ENCODE results near the gene MUL1.
A peak's percentile ranks its signal among the peaks of the same experiment; 100 is the strongest.

MUL1 gene

DNA sequence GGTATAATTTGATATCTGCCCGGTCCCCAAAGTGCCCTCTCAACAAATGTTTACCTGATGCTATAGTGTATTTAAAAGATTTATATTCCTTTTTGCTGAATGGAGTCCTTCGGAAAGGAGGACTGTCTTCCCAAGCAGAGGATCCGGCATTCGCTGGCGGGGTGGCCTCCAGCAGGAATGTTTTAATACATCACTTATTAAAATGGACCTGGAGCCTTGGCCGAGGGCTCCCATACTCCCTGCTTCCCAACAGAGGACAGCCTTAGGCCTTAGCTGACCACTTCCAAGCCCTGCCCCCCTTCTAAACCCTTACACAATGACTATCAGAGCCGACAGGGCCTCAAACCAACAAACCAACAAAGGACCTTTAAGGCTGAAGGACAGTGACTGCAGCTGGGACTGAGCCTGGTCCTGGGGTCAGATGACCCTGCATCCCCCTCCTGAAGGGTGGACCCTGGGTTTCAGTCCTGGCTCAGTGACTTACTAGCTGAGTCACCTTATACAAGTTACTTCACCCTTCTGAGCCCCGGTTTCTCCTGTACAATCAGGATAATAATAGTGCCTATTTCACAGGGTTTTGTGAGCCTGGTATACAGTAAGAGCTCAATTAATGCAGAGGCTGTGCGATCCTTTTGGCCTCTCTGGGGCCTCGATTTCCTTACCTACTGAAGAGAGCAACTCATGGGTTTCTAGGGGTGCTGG, 27.6 kb downstream of the MUL1 start:
- in situ Hi-C loops (cut with HindIII; ENCODE audit: low pct_unique_long_range_greater_than_20kb, low sequenced_read_pairs) = no loop called here
- DNase-seq (ENCODE audit: low read depth in 1 of 2, low spot score in 1 of 2) = no peak
- TF ChIP-seq JUND (IDR thresholded peaks at IDR 0.05; ENCODE audit: low read depth) = no peak

DNA sequence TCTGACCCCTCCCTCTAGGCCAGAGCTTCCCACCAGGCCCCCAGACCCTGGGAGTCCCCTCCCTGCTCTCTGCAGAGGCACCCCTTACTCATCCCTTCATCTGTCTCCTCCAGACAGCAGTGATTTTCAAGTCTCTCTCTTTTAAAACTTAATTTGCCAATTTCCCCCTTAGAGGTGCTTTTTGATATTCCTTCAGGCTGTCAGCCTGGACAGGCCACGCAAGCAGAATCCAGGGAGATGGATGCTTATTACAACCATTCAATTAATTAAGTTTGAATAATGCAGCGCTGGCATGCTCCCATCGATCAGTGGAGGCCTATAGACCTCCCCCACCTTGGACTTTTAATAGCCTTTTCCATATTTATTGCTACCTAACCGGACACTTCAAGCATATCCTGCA, 28.1 kb downstream of the MUL1 start:
- TF ChIP-seq JUND (IDR thresholded peaks at IDR 0.05; ENCODE audit: low read depth) = no peak
- in situ Hi-C loops (cut with HindIII; ENCODE audit: low pct_unique_long_range_greater_than_20kb, low sequenced_read_pairs) = no loop called here
- DNase-seq (ENCODE audit: low read depth in 1 of 2, low spot score in 1 of 2) = no peak

DNA sequence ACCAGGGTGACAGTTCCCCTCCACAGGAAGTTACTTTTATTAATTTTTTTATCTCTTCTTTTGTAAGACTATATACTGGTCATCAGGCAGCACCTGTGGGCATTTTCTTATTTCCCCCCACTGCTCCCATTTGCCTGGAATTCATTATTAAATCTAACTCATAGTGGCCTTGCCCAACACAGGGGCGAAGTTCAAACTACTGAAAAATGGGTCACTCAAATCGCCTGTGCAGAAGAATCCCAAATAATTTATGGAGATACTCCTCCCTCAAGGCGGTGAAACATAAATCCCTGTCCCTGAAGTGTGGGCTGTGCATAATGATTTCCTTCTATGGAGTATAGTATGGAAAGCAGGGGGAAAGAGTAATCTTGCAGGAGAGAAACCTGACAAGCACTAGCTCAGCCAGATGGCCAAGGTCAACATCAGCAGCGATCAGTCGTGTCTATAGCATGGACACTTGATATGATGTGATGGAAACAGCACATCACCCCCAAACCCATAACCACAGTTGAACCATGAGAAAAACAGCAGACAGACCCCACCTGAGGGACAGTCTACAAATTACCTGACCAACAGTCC, 29.8 kb downstream of the MUL1 start:
- in situ Hi-C loops (cut with HindIII; ENCODE audit: low pct_unique_long_range_greater_than_20kb, low sequenced_read_pairs) = no loop called here
- no peak for TF ChIP-seq JUND (IDR thresholded peaks at IDR 0.05; ENCODE audit: low read depth)
- no peak for DNase-seq (ENCODE audit: low read depth in 1 of 2, low spot score in 1 of 2)

DNA sequence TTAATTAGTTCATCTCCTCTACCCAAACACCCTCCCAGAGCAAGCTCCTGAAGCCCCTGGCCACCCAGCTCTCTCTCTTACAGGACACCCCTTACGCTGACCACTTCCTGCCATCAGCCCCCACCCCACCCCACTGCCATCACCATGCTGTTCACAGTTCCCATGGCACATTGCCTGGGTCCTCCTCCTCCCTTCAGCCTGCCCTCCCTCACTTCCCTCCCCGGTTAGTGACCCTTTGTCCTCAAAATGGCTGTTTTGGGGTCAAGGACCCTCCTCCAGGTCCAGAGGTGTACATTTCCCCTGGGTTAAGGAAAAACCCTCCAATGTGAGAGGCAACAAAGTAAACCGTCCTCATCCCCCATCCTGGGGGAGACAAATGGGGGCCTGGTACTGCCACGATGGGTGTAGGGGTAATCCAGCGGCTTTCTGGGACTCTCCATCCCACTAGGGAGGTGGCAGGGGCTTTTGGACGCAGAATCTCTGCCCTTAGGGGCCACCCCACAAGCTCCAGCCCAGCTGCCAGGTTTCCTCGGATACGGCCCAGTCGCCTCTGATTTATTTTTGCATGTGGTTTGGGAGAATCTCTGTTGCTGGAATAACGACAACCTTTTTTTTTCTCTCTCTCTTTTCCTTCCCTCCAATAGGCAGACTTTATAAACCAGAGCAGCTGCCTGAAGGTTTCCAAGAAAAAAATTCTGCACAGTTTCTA, 30.4 kb downstream of the MUL1 start:
- in situ Hi-C loops (cut with HindIII; ENCODE audit: low pct_unique_long_range_greater_than_20kb, low sequenced_read_pairs) = no loop called here
- no peak for DNase-seq (ENCODE audit: low read depth in 1 of 2, low spot score in 1 of 2)

DNA sequence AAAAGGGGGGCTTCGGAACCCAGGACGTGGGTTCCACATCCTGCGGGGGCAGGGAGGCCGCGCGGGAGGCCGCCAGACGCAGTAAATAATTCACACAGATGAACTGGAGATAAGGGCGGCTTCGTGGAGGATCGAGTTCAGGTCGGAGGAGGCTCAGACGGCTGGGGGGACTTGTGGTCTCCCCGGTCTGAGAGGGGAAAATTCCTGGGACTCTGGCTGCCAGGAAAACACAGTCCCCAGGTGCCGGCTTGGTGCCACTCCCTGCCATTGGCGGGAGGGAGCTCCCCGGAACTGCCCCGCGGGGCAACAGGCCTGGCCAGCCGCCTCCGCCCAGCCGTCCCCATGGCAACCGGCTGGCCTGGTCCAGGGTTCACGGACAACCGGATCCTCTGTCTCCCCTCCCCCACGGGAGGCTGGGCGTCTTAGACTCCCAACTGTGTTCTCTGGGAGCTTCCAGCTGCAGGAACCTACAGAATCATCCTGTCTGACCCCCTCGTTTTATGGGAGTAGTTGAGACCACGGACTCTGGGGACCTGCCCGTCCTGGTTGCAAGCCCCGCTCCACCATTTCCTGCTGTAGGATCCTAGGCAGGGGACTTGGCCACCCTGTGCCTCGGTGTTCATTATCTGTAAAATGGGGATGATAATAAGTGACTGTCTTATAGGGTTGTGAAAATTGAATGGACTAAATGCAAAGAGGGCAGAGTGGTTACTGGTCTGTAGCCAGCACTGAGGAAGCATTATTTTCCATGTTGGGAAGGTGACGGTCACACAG, 31.5 kb downstream of the MUL1 start:
- peak; percentile 59 to 95 for DNase-seq (ENCODE audit: low read depth in 1 of 2, low spot score in 1 of 2)
- in situ Hi-C loops (cut with HindIII; ENCODE audit: low pct_unique_long_range_greater_than_20kb, low sequenced_read_pairs) = no loop called here
- no peak for TF ChIP-seq JUND (IDR thresholded peaks at IDR 0.05; ENCODE audit: low read depth)

More for the DNA sequence above, 30.4 kb downstream of the MUL1 start:
- no peak for TF ChIP-seq JUND (IDR thresholded peaks at IDR 0.05; ENCODE audit: low read depth)

DNA sequence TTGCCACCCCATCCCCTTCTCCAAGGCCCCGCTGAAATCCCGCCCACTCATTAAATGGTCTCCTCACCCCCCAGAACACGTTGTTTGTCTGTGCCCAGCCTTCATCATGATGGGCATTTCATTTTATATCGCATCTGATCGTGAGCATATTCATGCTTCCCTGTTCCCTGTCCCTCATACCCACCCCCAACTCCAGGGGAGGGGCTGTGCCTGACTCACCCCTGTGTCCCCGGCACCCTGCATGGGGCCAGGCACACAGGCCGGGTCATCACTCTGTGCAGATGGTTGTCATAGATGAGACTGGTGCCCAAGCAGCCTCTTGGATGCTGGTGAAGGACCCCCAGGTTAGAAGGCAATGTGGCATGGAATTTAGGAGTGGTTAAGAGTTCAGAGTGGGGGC, 33.0 kb downstream of the MUL1 start:
- no peak for TF ChIP-seq JUND (IDR thresholded peaks at IDR 0.05; ENCODE audit: low read depth)
- in situ Hi-C loops (cut with HindIII; ENCODE audit: low pct_unique_long_range_greater_than_20kb, low sequenced_read_pairs) = no loop called here
- DNase-seq (ENCODE audit: low read depth in 1 of 2, low spot score in 1 of 2) = no peak

DNA sequence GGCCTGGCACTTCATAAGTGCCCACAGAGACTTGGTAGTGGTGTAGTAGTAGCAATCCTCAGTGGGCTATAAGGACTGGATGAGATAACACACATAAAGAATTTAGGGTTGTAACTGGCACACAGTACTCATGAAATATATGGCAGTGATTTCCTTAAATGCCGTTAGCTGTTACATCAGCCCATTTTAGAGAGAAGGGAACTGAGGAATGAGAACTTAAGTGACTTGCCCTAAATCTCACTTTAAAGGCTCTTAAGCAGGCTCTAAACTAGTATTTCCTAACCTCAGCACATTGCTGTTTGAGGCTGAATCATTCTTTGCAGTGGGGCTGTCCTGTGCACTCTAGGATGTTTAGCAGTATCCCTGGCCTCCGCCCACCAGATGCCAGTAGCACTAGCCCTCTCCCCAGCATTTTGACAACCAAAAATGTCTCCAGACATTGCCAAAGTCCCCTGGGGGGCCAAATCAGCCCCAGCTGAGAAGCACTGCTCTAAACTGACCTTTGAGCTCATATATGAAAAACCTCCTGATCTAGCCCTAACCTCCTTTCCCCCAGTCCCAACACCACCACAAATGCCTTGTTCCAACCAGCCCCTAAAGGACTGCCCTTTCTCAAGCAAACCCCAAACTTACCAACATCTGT, 33.5 kb downstream of the MUL1 start:
- no peak for DNase-seq (ENCODE audit: low read depth in 1 of 2, low spot score in 1 of 2)
- no peak for TF ChIP-seq JUND (IDR thresholded peaks at IDR 0.05; ENCODE audit: low read depth)
- in situ Hi-C loops (cut with HindIII; ENCODE audit: low pct_unique_long_range_greater_than_20kb, low sequenced_read_pairs) = no loop called here

DNA sequence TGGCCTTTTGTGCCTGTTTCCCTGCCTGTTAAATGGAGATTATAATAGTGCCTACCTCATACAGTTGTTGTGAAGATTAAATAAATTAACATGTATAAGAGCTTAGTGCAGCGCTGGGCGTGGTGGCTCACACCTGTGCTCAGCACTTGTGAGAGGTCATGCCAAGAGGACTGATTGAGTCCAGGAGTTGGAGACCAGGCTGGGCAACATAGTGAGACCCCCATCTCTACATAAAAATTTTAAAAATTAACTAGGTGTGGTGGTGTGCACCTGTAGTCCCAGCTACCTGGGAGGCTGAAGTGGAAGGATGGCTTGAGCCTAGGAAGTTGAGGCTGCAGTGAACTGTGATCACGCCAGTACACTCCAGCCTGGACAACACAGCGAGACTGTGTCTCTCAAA, 34.1 kb downstream of the MUL1 start:
- in situ Hi-C loops (cut with HindIII; ENCODE audit: low pct_unique_long_range_greater_than_20kb, low sequenced_read_pairs) = no loop called here
- no peak for TF ChIP-seq JUND (IDR thresholded peaks at IDR 0.05; ENCODE audit: low read depth)
- no peak for DNase-seq (ENCODE audit: low read depth in 1 of 2, low spot score in 1 of 2)

DNA sequence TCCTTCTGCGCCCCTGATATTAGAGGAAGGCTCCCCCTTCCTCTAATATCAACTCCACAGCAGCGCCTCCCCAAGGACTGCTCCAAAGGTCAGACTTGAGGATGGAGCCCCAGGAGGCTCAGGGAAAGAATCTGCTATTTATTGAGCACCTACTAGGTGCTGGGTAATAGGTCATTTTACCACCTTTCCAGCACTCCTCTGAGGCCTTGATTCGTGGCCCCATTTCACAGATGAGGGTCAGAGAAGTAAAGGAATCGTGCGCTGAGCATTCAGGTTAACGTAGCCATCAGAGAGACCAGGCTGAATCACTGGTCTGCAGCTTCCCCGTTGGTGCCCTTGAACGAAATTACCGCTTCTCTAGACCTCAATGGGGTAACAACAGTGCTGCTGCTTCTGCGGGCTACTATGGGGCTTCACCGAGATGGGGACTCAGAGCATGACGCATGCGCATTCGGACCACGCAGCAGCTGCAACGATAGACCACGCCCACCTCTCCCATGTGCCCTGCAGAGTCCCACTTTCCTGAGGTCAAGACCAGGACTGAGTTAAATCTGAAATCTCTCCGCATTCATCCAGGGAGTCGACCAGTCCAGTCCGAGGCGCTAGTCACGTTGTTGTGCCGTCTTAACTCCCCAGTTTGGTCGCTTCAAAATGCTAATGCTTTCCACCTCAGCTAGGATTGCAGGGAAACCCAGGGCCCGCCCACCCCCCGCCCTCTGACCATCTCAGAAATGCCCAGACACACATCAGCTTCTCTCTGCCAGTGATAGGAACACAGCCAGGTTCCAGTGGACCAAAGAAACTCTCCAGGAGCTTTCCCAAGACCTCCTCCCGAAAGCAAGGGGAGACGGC, 34.9 kb downstream of the MUL1 start:
- TF ChIP-seq JUND (IDR thresholded peaks at IDR 0.05; ENCODE audit: low read depth) = no peak
- DNase-seq (ENCODE audit: low read depth in 1 of 2, low spot score in 1 of 2) = no peak
- in situ Hi-C loops (cut with HindIII; ENCODE audit: low pct_unique_long_range_greater_than_20kb, low sequenced_read_pairs) = no loop called here

DNA sequence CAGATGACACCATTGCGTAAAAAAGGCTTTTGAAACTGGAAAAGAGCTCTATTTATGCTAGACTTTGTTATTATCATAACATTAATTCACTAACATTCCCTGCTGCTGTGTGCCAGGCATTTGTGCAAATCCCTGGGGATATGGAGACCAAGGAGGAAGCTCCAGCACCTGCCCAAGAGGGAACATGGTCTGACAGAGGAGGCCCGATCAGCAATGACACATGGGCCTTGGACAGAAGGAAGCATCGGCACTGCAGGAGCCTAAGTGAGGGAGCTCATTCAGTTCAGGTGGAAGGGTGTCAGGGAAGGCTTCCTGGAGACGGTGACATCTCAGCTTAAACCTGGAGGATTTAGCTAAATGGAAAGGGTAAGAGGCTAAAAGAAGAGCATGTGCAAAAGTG, 35.8 kb downstream of the MUL1 start:
- no peak for DNase-seq (ENCODE audit: low read depth in 1 of 2, low spot score in 1 of 2)
- in situ Hi-C loops (cut with HindIII; ENCODE audit: low pct_unique_long_range_greater_than_20kb, low sequenced_read_pairs) = no loop called here
- TF ChIP-seq JUND (IDR thresholded peaks at IDR 0.05; ENCODE audit: low read depth) = no peak

DNA sequence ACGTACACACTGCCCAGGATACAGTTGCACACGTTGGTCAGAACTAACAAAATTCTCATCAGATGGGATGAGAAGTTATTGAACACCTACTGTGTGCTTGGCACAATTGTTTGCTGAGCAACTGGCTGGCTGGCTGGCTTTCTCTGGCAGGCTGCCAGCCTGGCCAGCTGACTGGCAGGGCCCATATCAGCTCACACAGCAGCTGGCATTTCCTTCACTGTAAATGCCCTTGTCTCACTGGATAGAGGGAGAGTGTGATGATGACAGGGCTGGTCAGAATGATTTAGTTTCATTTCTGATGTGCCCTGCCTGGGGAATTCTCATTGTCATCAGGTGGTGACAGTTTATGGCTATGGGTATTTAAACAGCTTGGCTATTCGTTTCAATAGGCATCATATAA, 37.8 kb downstream of the MUL1 start:
- no peak for TF ChIP-seq JUND (IDR thresholded peaks at IDR 0.05; ENCODE audit: low read depth)
- in situ Hi-C loops (cut with HindIII; ENCODE audit: low pct_unique_long_range_greater_than_20kb, low sequenced_read_pairs) = no loop called here
- no peak for DNase-seq (ENCODE audit: low read depth in 1 of 2, low spot score in 1 of 2)
